K562 (cell line): ENCODE measurements around the gene PLPPR4. TPM values are rescaled to one million over a fixed set of nuclear protein-coding genes. Genes with fewer than 3 reads are reported as not detected.

ENCODE experiments used
- FOSL1 ChIP-seq: fragments of 200-800 bp; sonication (Bioruptor generic); conservative IDR thresholded peaks from 2 replicates; pipeline ENCODE4 v1.6.1; 2016; ENCODE audit warnings: missing genetic modification characterization, missing compliant biosample characterization
- JUN ChIP-seq, 2 experiments: sonication (generic) in 1 of 2; formaldehyde crosslinking in 1 of 2; IDR thresholded peaks; 2 replicates each; pipeline versions ENCODE4 v1.6.1 to v1.8.0; 2012 to 2022; ENCODE audit warnings: borderline replicate concordance in 2 of 2, mild to moderate bottlenecking in 2 of 2, improper control_type of control experiment in 1 of 2, low read depth in 1 of 2, low read length in 1 of 2, missing genetic modification reagents in 1 of 2
- NFIX ChIP-seq: fragments of 250-450 bp; sonication (Bioruptor Pico); IDR thresholded peaks from 2 replicates; pipeline ENCODE4 v1.4.0; 2020; ENCODE audit warnings: low read depth, mild to moderate bottlenecking, moderate library complexity
- SMARCC2 ChIP-seq: fragments of 450-650 bp; IDR thresholded peaks from 2 replicates; pipeline ENCODE4 v1.6.1; 2017; ENCODE audit warnings: antibody characterized with exemption, moderate library complexity, mild to moderate bottlenecking, low read depth
- TBP ChIP-seq: optimal IDR thresholded peaks from 2 replicates; pipeline ENCODE3; 2011; ENCODE audit warnings: low read depth, low read length, improper control_type of control experiment
- ZBTB26 ChIP-seq: fragments of 450-650 bp; formaldehyde crosslinking; IDR thresholded peaks from 2 replicates; pipeline ENCODE4 v1.4.0; 2022; ENCODE audit warnings: missing genetic modification characterization
- ZNF121 ChIP-seq: sonication (generic); formaldehyde crosslinking; conservative IDR thresholded peaks from 2 replicates; pipeline ENCODE4 v1.8.0; 2022; ENCODE audit warnings: missing genetic modification reagents
- ZNF318 ChIP-seq, 2 experiments: fragments of 450-650 bp; IDR thresholded peaks; 2 replicates each; pipeline ENCODE4 v1.6.1; 2016; ENCODE audit warnings: mild to moderate bottlenecking in 2 of 2, borderline replicate concordance in 1 of 2, low read depth in 1 of 2, moderate library complexity in 1 of 2
- polyA plus RNA-seq, 8 experiments: library from polyadenylated mRNA; depleted of rRNA in 4 of 8; stranded (reverse) in 5 of 8; unstranded in 3 of 8; fragments of >200 nt; fragmentation: Nextera tagmentation in 2 of 8; fragmentation: Illumina TruSeq in 1 of 8; extraction: Ambion mirVana in 2 of 8; extraction: Trizol in 1 of 8; gene quantifications; 2 replicates each; pipeline versions ENCODE4 v1.2.1 to v1.2.3, GENCODE V29; 2011 to 2014; ENCODE audit warnings: inconsistent platforms in 1 of 8, missing spikeins in 1 of 8
- total RNA-seq, 7 experiments: library from RNA; depleted of rRNA in 6 of 7; stranded (reverse); fragments of >200 nt in 6 of 7; fragmentation: Illumina TruSeq in 2 of 7; extraction: Trizol in 2 of 7; gene quantifications; 2 replicates each; pipeline versions ENCODE4 v1.2.1 to v1.2.3, GENCODE V29; 2011 to 2021; ENCODE audit warnings: low replicate concordance in 1 of 7
- TF ChIP-seq, protein P1 (sequence below): fragments of 450-650 bp; formaldehyde crosslinking; IDR thresholded peaks from 2 replicates; pipeline ENCODE4 v1.4.0; 2022; ENCODE audit warnings: missing genetic modification characterization

Gene PLPPR4
- total and polyA plus RNA-seq, 9 of the 15 experiments (the other 6 are each of a cell fraction or from before 2014, with no cell fraction given) = not detected

- TF ChIP-seq ZNF318 (IDR thresholded peaks at IDR 0.05; ENCODE audit: borderline replicate concordance in 1 of 2, low read depth in 1 of 2) (no peak), ZBTB26 (CRISPR knock-in tag) (no peak), NFIX (no peak), JUN (IDR thresholded peaks at IDR 0.05; ENCODE audit: borderline replicate concordance, low read depth, low read length) (no peak), JUN (CRISPR knock-in tag; IDR thresholded peaks at IDR 0.05; ENCODE audit: borderline replicate concordance) (no peak), SMARCC2 (no peak), FOSL1 (tag) (no peak), TBP (no peak), ZNF121 (CRISPR knock-in tag) (no peak)
- TF ChIP-seq, protein P1, sequence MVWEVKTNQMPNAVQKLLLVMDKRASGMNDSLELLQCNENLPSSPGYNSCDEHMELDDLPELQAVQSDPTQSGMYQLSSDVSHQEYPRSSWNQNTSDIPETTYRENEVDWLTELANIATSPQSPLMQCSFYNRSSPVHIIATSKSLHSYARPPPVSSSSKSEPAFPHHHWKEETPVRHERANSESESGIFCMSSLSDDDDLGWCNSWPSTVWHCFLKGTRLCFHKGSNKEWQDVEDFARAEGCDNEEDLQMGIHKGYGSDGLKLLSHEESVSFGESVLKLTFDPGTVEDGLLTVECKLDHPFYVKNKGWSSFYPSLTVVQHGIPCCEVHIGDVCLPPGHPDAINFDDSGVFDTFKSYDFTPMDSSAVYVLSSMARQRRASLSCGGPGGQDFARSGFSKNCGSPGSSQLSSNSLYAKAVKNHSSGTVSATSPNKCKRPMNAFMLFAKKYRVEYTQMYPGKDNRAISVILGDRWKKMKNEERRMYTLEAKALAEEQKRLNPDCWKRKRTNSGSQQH (CRISPR knock-in tag) = no peak
Measured at GRCh38 chr1:99305626-99306025, 41.3 kb downstream of the PLPPR4 start (continued).
